RWPE2 (cell line): Measurements from ENCODE around the gene MYO1A.
A peak's percentile ranks its signal among the peaks of the same experiment; 100 is the strongest.

Experiments used
- ATAC-seq: fragments of 200-7000 bp; cut with Tn5 transposase; 3 replicates; pipeline ENCODE4 v1.9.1; 2021; ENCODE audit warnings: low read depth
- DNase-seq: peaks from one replicate; pipeline ENCODE4 v3.0.0-alpha.2; 2020; ENCODE audit warnings: low spot score
- H3K27ac ChIP-seq: fragments of 450-650 bp; 2 replicates; pipeline ENCODE4 v1.5.1; 2017; ENCODE audit warnings: mild to moderate bottlenecking; ENCODE audit not compliant: poor library complexity, severe bottlenecking
- H3K27me3 ChIP-seq: fragments of 250-450 bp; sonication (Bioruptor Pico); 2 replicates; pipeline ENCODE4 v1.5.1; 2021; ENCODE audit warnings: mild to moderate bottlenecking, moderate library complexity; ENCODE audit not compliant: insufficient read depth, poor library complexity, severe bottlenecking
- H3K36me3 ChIP-seq: fragments of 250-450 bp; sonication (Bioruptor Pico); 2 replicates; pipeline ENCODE4 v1.5.1; 2020; ENCODE audit warnings: low read depth, mild to moderate bottlenecking, moderate library complexity
- H3K4me1 ChIP-seq: fragments of 250-450 bp; sonication (Bioruptor Pico); 2 replicates; pipeline ENCODE4 v1.5.1; 2021; ENCODE audit warnings: mild to moderate bottlenecking, moderate library complexity; ENCODE audit not compliant: insufficient read depth, poor library complexity, severe bottlenecking
- H3K4me3 ChIP-seq: fragments of 250-450 bp; sonication (Bioruptor Pico); 2 replicates; pipeline ENCODE4 v1.5.1; 2021; ENCODE audit warnings: mild to moderate bottlenecking, moderate library complexity; ENCODE audit not compliant: severe bottlenecking
- H3K9me3 ChIP-seq: fragments of 250-450 bp; sonication (Bioruptor Pico); 2 replicates; pipeline ENCODE4 v1.5.1; 2021; ENCODE audit warnings: mild to moderate bottlenecking, moderate library complexity; ENCODE audit not compliant: severe bottlenecking
- TF ChIP-seq, protein P1 (sequence below): fragments of 450-650 bp; IDR thresholded peaks from one replicate; pipeline ENCODE4 v1.5.1; 2017; ENCODE audit warnings: mild to moderate bottlenecking, moderate library complexity; ENCODE audit not compliant: poor library complexity, severe bottlenecking

MYO1A gene

DNA sequence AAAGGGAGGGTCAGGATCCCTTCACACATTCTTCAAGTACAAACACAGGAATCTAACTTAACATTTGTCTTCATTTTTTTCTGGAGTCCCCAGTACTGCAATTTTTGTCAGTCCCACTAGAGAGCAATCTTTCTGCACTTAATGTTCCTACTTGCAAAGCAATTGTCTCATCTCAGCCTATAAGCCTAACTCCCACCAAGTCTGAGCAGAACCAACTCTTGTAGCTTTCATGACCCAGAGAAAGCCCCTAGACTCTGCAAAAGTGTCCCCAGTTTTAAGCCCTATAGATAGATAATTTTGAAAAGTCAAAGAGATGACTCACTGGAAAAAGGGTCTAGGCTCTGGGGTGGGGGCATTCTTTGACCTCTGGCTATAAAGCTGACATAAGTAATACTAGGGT is 41.8 kb downstream of the MYO1A start:
- TF ChIP-seq, protein P1, sequence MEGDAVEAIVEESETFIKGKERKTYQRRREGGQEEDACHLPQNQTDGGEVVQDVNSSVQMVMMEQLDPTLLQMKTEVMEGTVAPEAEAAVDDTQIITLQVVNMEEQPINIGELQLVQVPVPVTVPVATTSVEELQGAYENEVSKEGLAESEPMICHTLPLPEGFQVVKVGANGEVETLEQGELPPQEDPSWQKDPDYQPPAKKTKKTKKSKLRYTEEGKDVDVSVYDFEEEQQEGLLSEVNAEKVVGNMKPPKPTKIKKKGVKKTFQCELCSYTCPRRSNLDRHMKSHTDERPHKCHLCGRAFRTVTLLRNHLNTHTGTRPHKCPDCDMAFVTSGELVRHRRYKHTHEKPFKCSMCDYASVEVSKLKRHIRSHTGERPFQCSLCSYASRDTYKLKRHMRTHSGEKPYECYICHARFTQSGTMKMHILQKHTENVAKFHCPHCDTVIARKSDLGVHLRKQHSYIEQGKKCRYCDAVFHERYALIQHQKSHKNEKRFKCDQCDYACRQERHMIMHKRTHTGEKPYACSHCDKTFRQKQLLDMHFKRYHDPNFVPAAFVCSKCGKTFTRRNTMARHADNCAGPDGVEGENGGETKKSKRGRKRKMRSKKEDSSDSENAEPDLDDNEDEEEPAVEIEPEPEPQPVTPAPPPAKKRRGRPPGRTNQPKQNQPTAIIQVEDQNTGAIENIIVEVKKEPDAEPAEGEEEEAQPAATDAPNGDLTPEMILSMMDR, result peak; percentile 81
- ATAC-seq (peak; percentile 48; the same call in 2 of the 3 replicates), DNase-seq (no peak)
- no peak overlapping the region for H3K4me3 ChIP-seq
- no peaks in the 10 kb centered on the region for H3K4me1 ChIP-seq
- no peaks in the 10 kb centered on the region for H3K9me3 ChIP-seq
- peaks cover 16% of the 10 kb centered on the region for H3K36me3 ChIP-seq
- H3K27me3 ChIP-seq, result no peaks in the 10 kb centered on the region
- H3K27ac ChIP-seq, result no peak overlapping the region

DNA sequence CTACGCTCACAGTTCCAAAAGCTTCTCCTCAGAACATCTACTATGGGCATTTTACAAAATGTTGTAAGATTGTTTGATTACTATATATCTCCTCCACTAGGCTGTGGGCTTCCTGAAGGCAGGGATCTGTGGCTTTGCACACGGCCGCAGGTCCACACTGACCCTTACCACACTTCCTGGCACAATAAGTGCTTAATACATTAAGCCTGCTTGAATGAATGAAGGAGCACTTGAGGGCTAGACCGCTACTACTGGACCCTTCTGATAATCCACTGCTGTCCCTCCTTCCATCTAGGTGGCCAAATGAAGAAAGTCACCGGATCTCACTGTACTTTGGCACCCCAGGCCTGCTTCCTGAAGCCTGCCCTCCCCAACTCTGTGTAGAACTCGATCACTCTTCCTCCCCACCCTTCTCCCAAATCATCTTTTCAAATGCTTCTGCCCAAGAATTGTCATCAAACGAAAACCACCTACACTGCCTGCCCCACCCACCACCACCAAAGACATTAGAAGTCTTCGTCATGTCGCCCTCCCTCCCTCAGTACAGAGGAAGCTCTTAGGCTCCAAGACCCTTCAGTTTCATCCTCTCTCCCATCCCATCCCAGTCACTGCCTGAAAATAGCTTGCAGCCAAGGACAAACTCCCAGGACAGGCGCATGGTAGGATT is 43.0 kb downstream of the MYO1A start:
- no peaks in the 10 kb centered on the region for H3K4me1 ChIP-seq
- peak overlapping the region; percentile 93 for H3K4me3 ChIP-seq
- H3K27me3 ChIP-seq, result no peaks in the 10 kb centered on the region
- TF ChIP-seq, protein P1, result peak; percentile 81
- no peaks in the 10 kb centered on the region for H3K9me3 ChIP-seq
- DNase-seq, result no peak
- no peak for ATAC-seq
- H3K36me3 ChIP-seq, result peaks cover 27% of the 10 kb centered on the region
- H3K27ac ChIP-seq, result no peak overlapping the region

DNA sequence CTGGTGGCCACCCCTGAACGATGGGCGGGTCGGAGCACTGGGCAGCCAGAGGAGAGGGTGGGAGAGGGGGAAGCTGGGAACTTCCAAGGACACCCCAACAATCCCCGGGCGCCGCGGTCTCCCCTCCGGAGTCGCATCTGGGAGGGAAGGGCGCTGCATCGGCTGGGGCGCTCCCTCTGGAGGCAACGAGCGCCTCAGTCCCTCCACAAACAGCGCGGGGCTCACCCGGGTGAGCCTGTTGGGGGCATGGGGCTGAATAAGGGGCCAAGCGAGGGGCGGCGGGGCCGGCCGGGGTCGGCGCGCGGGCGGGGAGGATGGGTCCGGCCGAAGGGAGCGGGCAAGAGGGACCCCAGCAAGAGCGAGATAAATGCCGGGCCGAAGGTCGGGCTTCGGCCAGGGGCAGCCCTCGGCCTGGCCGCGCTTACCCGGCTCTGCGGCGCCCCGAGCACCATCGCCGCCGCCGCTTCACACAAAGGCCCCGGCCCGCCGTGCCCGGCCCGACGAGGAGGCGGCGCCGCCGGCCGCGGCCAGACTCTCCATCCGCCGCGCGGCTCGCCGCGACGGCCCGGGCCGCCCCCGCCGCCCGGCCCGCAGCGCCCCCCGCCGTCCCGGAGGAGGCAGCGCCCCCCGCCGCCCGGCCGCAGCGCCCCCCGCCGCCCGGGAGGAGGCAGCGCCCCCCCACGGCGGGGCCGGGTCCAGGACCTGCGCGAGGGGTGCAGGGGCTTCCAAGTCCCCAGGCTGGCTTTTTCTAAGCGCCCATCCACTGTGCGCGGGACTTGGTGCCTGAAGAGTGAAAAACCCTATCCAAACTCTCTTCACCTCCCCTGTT is 43.7 kb downstream of the MYO1A start, which contains the start of gene ZBTB39:
TSS of gene ZBTB39 (minus strand) at position 567 of the 829 bp plus-strand sequence. CDS start 1,629 bp downstream, outside the sequence.
- peak within 1 kb of the TSS; percentile 14 for H3K27ac ChIP-seq

DNA sequence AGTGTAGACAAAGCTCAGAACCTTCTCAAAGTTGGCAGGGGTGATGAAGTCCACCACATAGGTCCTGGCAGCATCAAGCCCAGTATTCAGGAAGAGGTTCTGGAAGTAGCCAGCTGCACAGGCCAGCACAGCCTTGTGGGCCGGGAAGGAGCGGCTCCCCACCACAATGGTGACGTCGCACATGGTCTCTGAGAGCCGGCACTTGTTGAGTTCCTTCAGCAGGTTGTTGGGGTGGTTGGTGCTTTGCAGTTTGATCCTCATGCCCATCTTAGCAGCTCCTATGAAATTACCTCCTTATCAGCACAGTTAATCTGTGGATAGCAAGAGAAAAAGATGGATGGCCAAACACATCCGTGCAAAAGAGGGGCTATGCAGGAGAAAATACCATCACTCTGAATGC is 45.3 kb downstream of the MYO1A start:
- H3K4me1 ChIP-seq, result no peaks in the 10 kb centered on the region
- H3K4me3 ChIP-seq, result no peak overlapping the region
- TF ChIP-seq, protein P1, result no peak
- H3K27ac ChIP-seq, result no peak overlapping the region
- H3K27me3 ChIP-seq, result no peaks in the 10 kb centered on the region
- DNase-seq, result no peak
- ATAC-seq, result no peak
- peaks cover 40% of the 10 kb centered on the region for H3K36me3 ChIP-seq
- no peaks in the 10 kb centered on the region for H3K9me3 ChIP-seq

More for the DNA sequence above, 43.7 kb downstream of the MYO1A start, which contains the start of gene ZBTB39:
- Histone ChIP-seq H3K36me3 (peaks cover 31% of the 10 kb centered on the region), H3K4me1 (no peaks in the 10 kb centered on the region), H3K4me3 (peak within 1 kb of the TSS; percentile 93), H3K9me3 (no peaks in the 10 kb centered on the region), H3K27me3 (no peaks in the 10 kb centered on the region)
- TF ChIP-seq, protein P1, result peak; percentile 95
- DNase-seq (no peak), ATAC-seq (peak; percentile 73)

DNA sequence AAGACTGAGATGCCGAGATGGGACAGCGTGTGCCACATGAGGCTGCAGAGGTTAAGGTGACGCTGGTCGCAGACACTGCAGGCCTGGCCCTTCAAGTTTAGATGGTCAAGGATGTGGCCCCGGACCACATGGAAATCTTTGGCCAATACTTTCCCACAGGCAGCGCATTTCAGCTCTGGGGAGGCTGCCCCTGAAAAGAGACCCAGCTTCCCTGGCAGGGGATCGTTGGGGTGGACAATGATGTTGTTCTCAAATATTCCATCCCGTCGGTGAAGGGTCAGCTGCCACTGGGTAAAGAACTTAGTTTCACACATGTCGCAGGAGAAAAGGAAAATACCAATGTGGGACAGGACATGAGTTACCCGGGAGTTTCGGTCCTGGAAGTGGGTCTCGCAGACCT is 46.5 kb downstream of the MYO1A start:
- peaks cover 40% of the 10 kb centered on the region for H3K36me3 ChIP-seq
- no peaks in the 10 kb centered on the region for H3K9me3 ChIP-seq
- H3K27ac ChIP-seq, result no peak overlapping the region
- ATAC-seq, result no peak
- no peaks in the 10 kb centered on the region for H3K4me1 ChIP-seq
- no peak for DNase-seq
- H3K4me3 ChIP-seq, result no peak overlapping the region
- H3K27me3 ChIP-seq, result no peaks in the 10 kb centered on the region
- TF ChIP-seq, protein P1, result no peak
